HepG2 (cell line): Measurements from ENCODE around the gene DCDC2. TPM values are rescaled to one million over a fixed set of nuclear protein-coding genes. Genes with fewer than 3 reads are reported as not detected.

Source experiments
- FOXK1 ChIP-seq: sonication (generic); formaldehyde crosslinking; IDR thresholded peaks from 2 replicates; pipeline ENCODE4 v1.4.0; 2020; ENCODE audit warnings: low read depth, missing genetic modification reagents, borderline replicate concordance
- GATA4 ChIP-seq: sonication (generic); IDR thresholded peaks from 2 replicates; pipeline ENCODE4 v1.6.1; 2016; ENCODE audit warnings: antibody characterized with exemption, low read depth, borderline replicate concordance
- KLF13 ChIP-seq: sonication (generic); formaldehyde crosslinking; IDR thresholded peaks from 2 replicates; pipeline ENCODE4 v1.4.0; 2020; ENCODE audit warnings: mild to moderate bottlenecking, missing genetic modification reagents
- KLF6 ChIP-seq: IDR thresholded peaks from 2 replicates; pipeline ENCODE4 v1.8.0; 2016; ENCODE audit warnings: missing biosample characterization, missing genetic modification reagents
- MAFK ChIP-seq, 2 experiments: IDR thresholded peaks in 1 of 2; conservative IDR thresholded peaks in 1 of 2; 2 replicates each; pipeline ENCODE4 v1.6.1; 2011; ENCODE audit warnings: improper control_type of control experiment in 2 of 2, low read length in 2 of 2
- MED1 ChIP-seq: sonication (generic); formaldehyde crosslinking; IDR thresholded peaks from 2 replicates; pipeline ENCODE4 v1.4.0; 2020; ENCODE audit warnings: missing genetic modification reagents
- NFYC ChIP-seq: IDR thresholded peaks from 2 replicates; pipeline ENCODE4 v1.6.1; 2016; ENCODE audit warnings: missing genetic modification reagents, missing compliant biosample characterization
- RFXANK ChIP-seq: IDR thresholded peaks from 2 replicates; pipeline ENCODE4 v1.6.1; 2016
- TBP ChIP-seq: sonication (generic); formaldehyde crosslinking; IDR thresholded peaks from 2 replicates; pipeline ENCODE4 v1.5.0; 2020; ENCODE audit warnings: missing genetic modification reagents
- TBX3 ChIP-seq: fragments of 450-650 bp; IDR thresholded peaks from 2 replicates; pipeline ENCODE4 v1.6.1; 2017; ENCODE audit warnings: antibody characterized with exemption, mild to moderate bottlenecking, inconsistent platforms, borderline replicate concordance
- ZEB1 ChIP-seq: IDR thresholded peaks from 2 replicates; pipeline ENCODE4 v1.6.1; 2012; ENCODE audit warnings: mild to moderate bottlenecking, low read depth, inconsistent platforms; ENCODE audit not compliant: insufficient replicate concordance
- ZNF33B ChIP-seq: sonication (generic); formaldehyde crosslinking; IDR thresholded peaks from 2 replicates; pipeline ENCODE4 v1.5.1; 2020; ENCODE audit warnings: mild to moderate bottlenecking, missing genetic modification reagents
- ZNF781 ChIP-seq: sonication (generic); formaldehyde crosslinking; IDR thresholded peaks from 2 replicates; pipeline ENCODE4 v1.5.1; 2020; ENCODE audit warnings: borderline replicate concordance, mild to moderate bottlenecking, missing genetic modification reagents; ENCODE audit errors: not compliant biosample characterization
- polyA plus RNA-seq, 8 experiments: library from polyadenylated mRNA; depleted of rRNA in 3 of 8; stranded (reverse) in 7 of 8; unstranded in 1 of 8; fragments of >200 nt; fragmentation: Illumina TruSeq in 4 of 8; extraction: Trizol in 4 of 8; gene quantifications; 2 replicates each; pipeline versions ENCODE4 v1.2.1 to v1.2.3, GENCODE V29; 2011 to 2016; ENCODE audit warnings: low read depth in 4 of 8, missing spikeins in 1 of 8, mixed read lengths in 1 of 8; ENCODE audit not compliant: insufficient read depth in 1 of 8
- total RNA-seq, 5 experiments: library from RNA; depleted of rRNA; stranded (reverse); fragments of >200 nt; fragmentation: Illumina TruSeq; extraction: Trizol; gene quantifications; 2 replicates each; pipeline ENCODE4 v1.2.3, GENCODE V29; 2016; ENCODE audit warnings: low read depth in 1 of 5
- TF ChIP-seq, protein P1 (sequence below): sonication (generic); formaldehyde crosslinking; IDR thresholded peaks from 2 replicates; pipeline ENCODE4 v1.5.0; 2020; ENCODE audit warnings: mild to moderate bottlenecking, missing genetic modification reagents
- TF ChIP-seq, protein P2 (sequence below): sonication (generic); formaldehyde crosslinking; IDR thresholded peaks from 2 replicates; pipeline ENCODE4 v1.5.0; 2020; ENCODE audit warnings: mild to moderate bottlenecking, missing genetic modification reagents
- TF ChIP-seq, protein P3 (sequence below): sonication (generic); formaldehyde crosslinking; IDR thresholded peaks from 2 replicates; pipeline ENCODE4 v1.4.0; 2020; ENCODE audit warnings: missing genetic modification reagents
- TF ChIP-seq, protein P4 (sequence below): sonication (generic); formaldehyde crosslinking; IDR thresholded peaks from 2 replicates; pipeline ENCODE4 v1.4.0; 2020; ENCODE audit warnings: mild to moderate bottlenecking, missing genetic modification reagents
- TF ChIP-seq, protein P5 (sequence below): sonication (generic); formaldehyde crosslinking; IDR thresholded peaks from 2 replicates; pipeline ENCODE4 v1.4.0; 2020; ENCODE audit warnings: missing genetic modification reagents, low read depth, mild to moderate bottlenecking, borderline replicate concordance

Gene DCDC2
- total and polyA plus RNA-seq, 2 of the 13 experiments (the other 11 are each of a cell fraction or from before 2014, with no cell fraction given): 9.0 to 36.2 TPM

DNA sequence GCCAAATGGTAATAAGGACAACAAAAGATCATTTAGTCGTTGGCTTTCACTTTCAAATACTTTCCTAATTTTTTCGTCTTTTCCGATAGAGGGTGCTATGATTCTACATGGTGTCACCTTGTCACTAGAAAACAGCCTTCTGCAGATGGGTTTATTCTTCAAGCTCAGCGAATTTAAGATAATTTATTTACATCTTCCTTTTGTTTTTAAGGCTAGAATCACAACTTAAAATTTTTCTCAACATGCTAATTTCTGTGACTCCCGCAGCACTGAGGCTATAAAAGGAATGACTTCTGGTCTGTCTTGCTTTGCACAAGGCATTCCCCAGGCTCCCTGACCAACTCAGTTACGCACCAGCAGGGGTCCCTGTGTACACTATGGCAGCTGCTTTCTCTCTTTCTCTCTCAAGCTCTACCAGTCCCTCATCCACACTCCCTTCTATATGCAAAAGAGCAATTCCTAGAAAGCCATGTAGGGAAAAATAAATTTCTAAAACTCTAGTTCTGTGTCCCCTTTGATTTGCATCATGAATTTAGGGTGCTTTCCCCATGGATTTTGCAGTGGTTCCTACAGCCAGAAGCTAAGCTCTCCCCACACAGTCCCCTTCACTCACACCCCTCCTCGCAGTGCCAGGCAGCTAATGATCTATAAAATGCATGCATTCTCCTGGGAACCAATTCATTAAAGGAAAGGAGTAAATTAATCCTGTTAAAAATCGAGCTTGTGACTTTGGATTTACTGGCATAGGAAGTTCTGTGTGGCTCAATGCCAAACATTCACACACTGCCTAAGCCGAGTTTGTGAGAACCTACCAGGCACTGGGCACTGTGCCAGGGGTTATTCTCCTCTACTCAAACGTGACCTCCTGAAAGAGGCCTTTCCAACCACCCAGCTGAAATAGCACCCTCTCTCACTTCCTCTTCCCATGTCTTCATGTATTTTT, 74.5 kb downstream of the DCDC2 start (continued):
- TF ChIP-seq, protein P1, sequence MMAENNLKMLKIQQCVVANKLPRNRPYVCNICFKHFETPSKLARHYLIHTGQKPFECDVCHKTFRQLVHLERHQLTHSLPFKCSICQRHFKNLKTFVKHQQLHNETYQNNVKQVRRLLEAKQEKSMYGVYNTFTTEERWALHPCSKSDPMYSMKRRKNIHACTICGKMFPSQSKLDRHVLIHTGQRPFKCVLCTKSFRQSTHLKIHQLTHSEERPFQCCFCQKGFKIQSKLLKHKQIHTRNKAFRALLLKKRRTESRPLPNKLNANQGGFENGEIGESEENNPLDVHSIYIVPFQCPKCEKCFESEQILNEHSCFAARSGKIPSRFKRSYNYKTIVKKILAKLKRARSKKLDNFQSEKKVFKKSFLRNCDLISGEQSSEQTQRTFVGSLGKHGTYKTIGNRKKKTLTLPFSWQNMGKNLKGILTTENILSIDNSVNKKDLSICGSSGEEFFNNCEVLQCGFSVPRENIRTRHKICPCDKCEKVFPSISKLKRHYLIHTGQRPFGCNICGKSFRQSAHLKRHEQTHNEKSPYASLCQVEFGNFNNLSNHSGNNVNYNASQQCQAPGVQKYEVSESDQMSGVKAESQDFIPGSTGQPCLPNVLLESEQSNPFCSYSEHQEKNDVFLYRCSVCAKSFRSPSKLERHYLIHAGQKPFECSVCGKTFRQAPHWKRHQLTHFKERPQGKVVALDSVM: no peak
- TF ChIP-seq, protein P2, sequence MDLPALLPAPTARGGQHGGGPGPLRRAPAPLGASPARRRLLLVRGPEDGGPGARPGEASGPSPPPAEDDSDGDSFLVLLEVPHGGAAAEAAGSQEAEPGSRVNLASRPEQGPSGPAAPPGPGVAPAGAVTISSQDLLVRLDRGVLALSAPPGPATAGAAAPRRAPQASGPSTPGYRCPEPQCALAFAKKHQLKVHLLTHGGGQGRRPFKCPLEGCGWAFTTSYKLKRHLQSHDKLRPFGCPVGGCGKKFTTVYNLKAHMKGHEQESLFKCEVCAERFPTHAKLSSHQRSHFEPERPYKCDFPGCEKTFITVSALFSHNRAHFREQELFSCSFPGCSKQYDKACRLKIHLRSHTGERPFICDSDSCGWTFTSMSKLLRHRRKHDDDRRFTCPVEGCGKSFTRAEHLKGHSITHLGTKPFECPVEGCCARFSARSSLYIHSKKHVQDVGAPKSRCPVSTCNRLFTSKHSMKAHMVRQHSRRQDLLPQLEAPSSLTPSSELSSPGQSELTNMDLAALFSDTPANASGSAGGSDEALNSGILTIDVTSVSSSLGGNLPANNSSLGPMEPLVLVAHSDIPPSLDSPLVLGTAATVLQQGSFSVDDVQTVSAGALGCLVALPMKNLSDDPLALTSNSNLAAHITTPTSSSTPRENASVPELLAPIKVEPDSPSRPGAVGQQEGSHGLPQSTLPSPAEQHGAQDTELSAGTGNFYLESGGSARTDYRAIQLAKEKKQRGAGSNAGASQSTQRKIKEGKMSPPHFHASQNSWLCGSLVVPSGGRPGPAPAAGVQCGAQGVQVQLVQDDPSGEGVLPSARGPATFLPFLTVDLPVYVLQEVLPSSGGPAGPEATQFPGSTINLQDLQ: no peak
- TF ChIP-seq ZNF781 (CRISPR knock-in tag) (peak; percentile 63), TBX3 (no peak), RFXANK (CRISPR knock-in tag) (no peak), MED1 (no peak; the same call in none of the 2 replicates), MAFK (conservative IDR thresholded peaks at IDR 0.05 in 1 of 2, IDR thresholded peaks at IDR 0.05 in 1 of 2; ENCODE audit: low read length in 2 of 2) (peak in 1 of 2 experiments; percentile 30; a peak in 3 of 4 replicates), NFYC (no peak), FOXK1 (CRISPR knock-in tag) (0 out of 2 replicates have a peak, but pooled peaks have one; percentile 40), TBP (CRISPR knock-in tag) (no peak), KLF13 (CRISPR knock-in tag) (no peak), ZNF33B (0 out of 2 replicates have a peak, but pooled peaks have one; percentile 67), KLF6 (no peak), ZEB1 (peak; percentile 66), GATA4 (no peak)
- TF ChIP-seq, protein P3, sequence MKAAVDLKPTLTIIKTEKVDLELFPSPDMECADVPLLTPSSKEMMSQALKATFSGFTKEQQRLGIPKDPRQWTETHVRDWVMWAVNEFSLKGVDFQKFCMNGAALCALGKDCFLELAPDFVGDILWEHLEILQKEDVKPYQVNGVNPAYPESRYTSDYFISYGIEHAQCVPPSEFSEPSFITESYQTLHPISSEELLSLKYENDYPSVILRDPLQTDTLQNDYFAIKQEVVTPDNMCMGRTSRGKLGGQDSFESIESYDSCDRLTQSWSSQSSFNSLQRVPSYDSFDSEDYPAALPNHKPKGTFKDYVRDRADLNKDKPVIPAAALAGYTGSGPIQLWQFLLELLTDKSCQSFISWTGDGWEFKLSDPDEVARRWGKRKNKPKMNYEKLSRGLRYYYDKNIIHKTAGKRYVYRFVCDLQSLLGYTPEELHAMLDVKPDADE (CRISPR knock-in tag): no peak
- TF ChIP-seq, protein P4, sequence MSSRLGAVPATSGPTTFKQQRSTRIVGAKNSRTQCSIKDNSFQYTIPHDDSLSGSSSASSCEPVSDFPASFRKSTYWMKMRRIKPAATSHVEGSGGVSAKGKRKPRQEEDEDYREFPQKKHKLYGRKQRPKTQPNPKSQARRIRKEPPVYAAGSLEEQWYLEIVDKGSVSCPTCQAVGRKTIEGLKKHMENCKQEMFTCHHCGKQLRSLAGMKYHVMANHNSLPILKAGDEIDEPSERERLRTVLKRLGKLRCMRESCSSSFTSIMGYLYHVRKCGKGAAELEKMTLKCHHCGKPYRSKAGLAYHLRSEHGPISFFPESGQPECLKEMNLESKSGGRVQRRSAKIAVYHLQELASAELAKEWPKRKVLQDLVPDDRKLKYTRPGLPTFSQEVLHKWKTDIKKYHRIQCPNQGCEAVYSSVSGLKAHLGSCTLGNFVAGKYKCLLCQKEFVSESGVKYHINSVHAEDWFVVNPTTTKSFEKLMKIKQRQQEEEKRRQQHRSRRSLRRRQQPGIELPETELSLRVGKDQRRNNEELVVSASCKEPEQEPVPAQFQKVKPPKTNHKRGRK (CRISPR knock-in tag): 0 out of 2 replicates have a peak, but pooled peaks have one; percentile 38
- TF ChIP-seq, protein P5, sequence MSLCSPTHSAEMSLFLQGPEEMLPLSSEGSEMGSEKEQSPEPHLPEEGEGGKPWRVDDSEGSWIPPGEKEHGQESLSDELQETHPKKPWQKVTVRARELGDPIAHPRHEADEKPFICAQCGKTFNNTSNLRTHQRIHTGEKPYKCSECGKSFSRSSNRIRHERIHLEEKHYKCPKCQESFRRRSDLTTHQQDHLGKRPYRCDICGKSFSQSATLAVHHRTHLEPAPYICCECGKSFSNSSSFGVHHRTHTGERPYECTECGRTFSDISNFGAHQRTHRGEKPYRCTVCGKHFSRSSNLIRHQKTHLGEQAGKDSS: peak; percentile 43; the same call in 1 of the 2 replicates
